ENCODE data around the gene TRAPPC4. TPM values are rescaled to one million over a fixed set of nuclear protein-coding genes. Genes with fewer than 3 reads are reported as not detected.

The TRAPPC4 gene
- polyA plus RNA-seq, 1 experiment = 95.3 TPM

GRCh38 chr11:119000906-119001305 lies 17.7 kb upstream of the TRAPPC4 start:
- Histone ChIP-seq H3K4me3 (ENCODE audit: low read depth, low read length) (no peak overlapping the region), H3K27ac (ENCODE audit: low read depth, low read length) (no peak overlapping the region), H3K27me3 (ENCODE audit: control insufficient read depth, insufficient read depth, low read length) (no peaks in the 10 kb centered on the region), H3K9me3 (ENCODE audit: control insufficient read depth, insufficient read depth, low read length) (no peaks in the 10 kb centered on the region; the same call in 1 of the 2 replicates)
- POLR2A ChIA-PET = no interaction called here
- DNase-seq (ENCODE audit: low read depth, low spot score) = no peak
- TF ChIP-seq, protein P1, sequence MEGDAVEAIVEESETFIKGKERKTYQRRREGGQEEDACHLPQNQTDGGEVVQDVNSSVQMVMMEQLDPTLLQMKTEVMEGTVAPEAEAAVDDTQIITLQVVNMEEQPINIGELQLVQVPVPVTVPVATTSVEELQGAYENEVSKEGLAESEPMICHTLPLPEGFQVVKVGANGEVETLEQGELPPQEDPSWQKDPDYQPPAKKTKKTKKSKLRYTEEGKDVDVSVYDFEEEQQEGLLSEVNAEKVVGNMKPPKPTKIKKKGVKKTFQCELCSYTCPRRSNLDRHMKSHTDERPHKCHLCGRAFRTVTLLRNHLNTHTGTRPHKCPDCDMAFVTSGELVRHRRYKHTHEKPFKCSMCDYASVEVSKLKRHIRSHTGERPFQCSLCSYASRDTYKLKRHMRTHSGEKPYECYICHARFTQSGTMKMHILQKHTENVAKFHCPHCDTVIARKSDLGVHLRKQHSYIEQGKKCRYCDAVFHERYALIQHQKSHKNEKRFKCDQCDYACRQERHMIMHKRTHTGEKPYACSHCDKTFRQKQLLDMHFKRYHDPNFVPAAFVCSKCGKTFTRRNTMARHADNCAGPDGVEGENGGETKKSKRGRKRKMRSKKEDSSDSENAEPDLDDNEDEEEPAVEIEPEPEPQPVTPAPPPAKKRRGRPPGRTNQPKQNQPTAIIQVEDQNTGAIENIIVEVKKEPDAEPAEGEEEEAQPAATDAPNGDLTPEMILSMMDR (IDR thresholded peaks at IDR 0.05; ENCODE audit: low read depth, low read length) = no peak
- CTCF ChIA-PET = no interaction called here

DNA sequence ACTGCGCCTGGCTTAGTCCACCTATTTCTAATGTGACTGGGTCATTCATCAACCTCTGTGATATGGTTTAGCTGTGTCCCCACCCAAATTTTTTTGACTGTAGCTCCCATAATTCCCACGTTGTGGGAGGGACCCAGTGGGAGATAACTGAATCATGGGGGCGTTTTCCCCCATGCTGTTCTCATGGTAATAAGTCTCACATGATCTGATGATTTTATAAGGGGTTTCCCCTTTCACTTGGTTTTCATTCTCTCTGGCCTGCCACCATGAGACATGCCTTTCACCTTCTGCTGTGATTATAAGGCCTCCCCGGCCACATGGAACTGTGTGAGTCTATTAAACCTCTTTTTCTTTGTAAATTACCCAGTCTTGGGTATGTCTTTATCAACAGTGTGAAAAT lies 11.9 kb upstream of the TRAPPC4 start:
- DNase-seq (ENCODE audit: low read depth, low spot score) = no peak
- CTCF ChIA-PET = no interaction called here
- Histone ChIP-seq H3K4me3 (ENCODE audit: low read depth, low read length) (no peak overlapping the region), H3K9me3 (ENCODE audit: control insufficient read depth, insufficient read depth, low read length) (no peaks in the 10 kb centered on the region), H3K27ac (ENCODE audit: low read depth, low read length) (no peak overlapping the region), H3K27me3 (ENCODE audit: control insufficient read depth, insufficient read depth, low read length) (no peaks in the 10 kb centered on the region)
- TF ChIP-seq, protein P1 (IDR thresholded peaks at IDR 0.05; ENCODE audit: low read depth, low read length) = no peak
- POLR2A ChIA-PET = no interaction called here

- no peak overlapping the region for H3K4me3 ChIP-seq (ENCODE audit: low read depth, low read length)
- no peaks in the 10 kb centered on the region for H3K27me3 ChIP-seq (ENCODE audit: control insufficient read depth, insufficient read depth, low read length)
- H3K27ac ChIP-seq (ENCODE audit: low read depth, low read length) = no peak overlapping the region
- TF ChIP-seq, protein P1 (IDR thresholded peaks at IDR 0.05; ENCODE audit: low read depth, low read length) = no peak
- no peaks in the 10 kb centered on the region for H3K9me3 ChIP-seq (ENCODE audit: control insufficient read depth, insufficient read depth, low read length)
- ChIA-PET CTCF (no interaction called here), POLR2A (no interaction called here)
- no peak for DNase-seq (ENCODE audit: low read depth, low spot score)
These were observed 7.0 kb upstream of the TRAPPC4 start for GRCh38 chr11:119011476-119012053.

DNA sequence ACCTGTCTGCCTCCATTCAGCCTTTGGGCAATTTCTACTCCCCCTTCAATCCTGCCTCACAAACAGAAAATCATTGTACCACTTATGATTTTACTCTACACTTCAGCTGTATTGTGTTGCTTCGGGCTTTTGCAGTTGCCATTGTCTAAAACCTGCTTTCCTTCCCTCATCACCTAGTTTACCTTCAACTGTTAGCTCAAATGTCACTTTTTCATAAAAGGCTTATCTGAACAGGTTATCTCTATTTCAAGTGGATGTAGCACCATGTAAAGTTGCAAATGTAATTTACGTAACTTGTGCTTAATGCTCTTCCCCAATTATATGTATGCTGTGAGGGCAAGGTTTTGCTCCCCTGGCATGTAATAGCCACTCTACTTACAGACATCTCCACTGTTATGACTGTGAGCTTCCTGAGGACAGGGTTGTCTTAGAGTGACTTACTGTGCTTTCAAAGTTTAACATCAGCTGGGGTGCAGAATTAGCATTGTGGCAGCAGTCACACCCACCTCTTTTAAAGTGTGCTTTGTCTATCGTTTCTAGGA lies 5.9 kb upstream of the TRAPPC4 start:
- TF ChIP-seq, protein P1 (IDR thresholded peaks at IDR 0.05; ENCODE audit: low read depth, low read length) = no peak
- POLR2A ChIA-PET = interaction anchor here (0.6 to 0.7 kb wide), 2 partner anchors 34 to 101 kb away, joined by 3 to 4 read pairs; no protein-coding TSS in a partner anchor

GRCh38 chr11:119014209-119014924 lies 4.2 kb upstream of the TRAPPC4 start:
- ChIA-PET POLR2A (interaction anchor here (0.7 kb wide), 1 partner anchor 35 kb away, joined by 4 read pairs; no protein-coding TSS in a partner anchor), CTCF (interaction anchor here (1.8 kb wide), 1 partner anchor 325 kb away, joined by 7 read pairs; no protein-coding TSS in a partner anchor)
- H3K9me3 ChIP-seq (ENCODE audit: control insufficient read depth, insufficient read depth, low read length) = no peaks in the 10 kb centered on the region
- DNase-seq (ENCODE audit: low read depth, low spot score) = no peak
- H3K27me3 ChIP-seq (ENCODE audit: control insufficient read depth, insufficient read depth, low read length) = no peaks in the 10 kb centered on the region
- H3K4me3 ChIP-seq (ENCODE audit: low read depth, low read length) = no peak overlapping the region
- H3K27ac ChIP-seq (ENCODE audit: low read depth, low read length) = no peak overlapping the region
- TF ChIP-seq, protein P1 (IDR thresholded peaks at IDR 0.05; ENCODE audit: low read depth, low read length) = no peak

More for the DNA sequence above, 5.9 kb upstream of the TRAPPC4 start:
- CTCF ChIA-PET = no interaction called here
- no peaks in the 10 kb centered on the region for H3K9me3 ChIP-seq (ENCODE audit: control insufficient read depth, insufficient read depth, low read length)
- H3K4me3 ChIP-seq (ENCODE audit: low read depth, low read length) = no peak overlapping the region
- no peaks in the 10 kb centered on the region for H3K27me3 ChIP-seq (ENCODE audit: control insufficient read depth, insufficient read depth, low read length)
- DNase-seq (ENCODE audit: low read depth, low spot score) = no peak
- peak overlapping the region; percentile 21 for H3K27ac ChIP-seq (ENCODE audit: low read depth, low read length)

Measured in AG04450 (cell line).